ENCODE measurements around the gene ASIC4.

Gene ASIC4

DNA sequence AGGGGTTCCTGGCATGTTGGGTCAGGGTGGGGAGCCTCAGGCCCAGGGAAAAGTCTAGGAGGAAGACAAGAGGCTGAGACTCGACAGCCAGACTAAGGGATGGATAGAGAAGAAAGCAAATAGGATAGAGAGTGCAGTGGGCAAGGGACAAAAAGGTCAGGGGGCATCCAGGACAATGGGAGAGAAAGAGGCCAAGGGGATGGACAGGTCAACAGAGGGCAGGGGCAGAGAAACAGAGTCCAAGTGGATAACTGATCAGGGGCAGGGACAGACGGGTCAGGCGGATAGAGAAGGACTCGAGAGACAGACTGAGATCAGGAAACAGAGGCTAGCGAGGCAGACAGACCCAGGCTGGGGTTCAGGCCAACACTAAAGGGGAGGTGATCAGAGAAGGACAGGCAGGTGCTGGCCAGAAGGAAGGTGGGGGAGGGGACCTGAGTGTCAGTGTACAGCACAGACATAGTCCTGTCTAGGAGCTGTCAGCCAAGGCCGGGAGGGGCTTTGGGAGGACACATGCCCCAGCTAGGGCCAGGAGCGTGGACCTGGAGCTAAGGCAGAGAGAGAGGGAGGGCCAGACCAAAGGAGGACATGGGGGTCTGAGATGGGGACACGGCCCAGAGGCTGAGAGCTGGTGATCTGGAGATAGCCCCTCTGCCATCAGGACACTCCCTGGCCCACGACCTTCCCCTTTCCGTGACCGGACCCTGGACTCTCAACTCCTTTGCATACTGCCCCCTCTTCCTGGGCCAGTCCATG is 12.2 kb downstream of the ASIC4 start:
- TF ChIP-seq, protein P1, sequence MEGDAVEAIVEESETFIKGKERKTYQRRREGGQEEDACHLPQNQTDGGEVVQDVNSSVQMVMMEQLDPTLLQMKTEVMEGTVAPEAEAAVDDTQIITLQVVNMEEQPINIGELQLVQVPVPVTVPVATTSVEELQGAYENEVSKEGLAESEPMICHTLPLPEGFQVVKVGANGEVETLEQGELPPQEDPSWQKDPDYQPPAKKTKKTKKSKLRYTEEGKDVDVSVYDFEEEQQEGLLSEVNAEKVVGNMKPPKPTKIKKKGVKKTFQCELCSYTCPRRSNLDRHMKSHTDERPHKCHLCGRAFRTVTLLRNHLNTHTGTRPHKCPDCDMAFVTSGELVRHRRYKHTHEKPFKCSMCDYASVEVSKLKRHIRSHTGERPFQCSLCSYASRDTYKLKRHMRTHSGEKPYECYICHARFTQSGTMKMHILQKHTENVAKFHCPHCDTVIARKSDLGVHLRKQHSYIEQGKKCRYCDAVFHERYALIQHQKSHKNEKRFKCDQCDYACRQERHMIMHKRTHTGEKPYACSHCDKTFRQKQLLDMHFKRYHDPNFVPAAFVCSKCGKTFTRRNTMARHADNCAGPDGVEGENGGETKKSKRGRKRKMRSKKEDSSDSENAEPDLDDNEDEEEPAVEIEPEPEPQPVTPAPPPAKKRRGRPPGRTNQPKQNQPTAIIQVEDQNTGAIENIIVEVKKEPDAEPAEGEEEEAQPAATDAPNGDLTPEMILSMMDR (IDR thresholded peaks at IDR 0.05; ENCODE audit: low read depth, low read length): no peak
- H3K4me3 ChIP-seq (replicated peaks in 1 of 2; ENCODE audit: low read depth in 2 of 2, low read length in 2 of 2): no peak overlapping the region
- no peak for DNase-seq (ENCODE audit: low read depth in 2 of 2)

DNA sequence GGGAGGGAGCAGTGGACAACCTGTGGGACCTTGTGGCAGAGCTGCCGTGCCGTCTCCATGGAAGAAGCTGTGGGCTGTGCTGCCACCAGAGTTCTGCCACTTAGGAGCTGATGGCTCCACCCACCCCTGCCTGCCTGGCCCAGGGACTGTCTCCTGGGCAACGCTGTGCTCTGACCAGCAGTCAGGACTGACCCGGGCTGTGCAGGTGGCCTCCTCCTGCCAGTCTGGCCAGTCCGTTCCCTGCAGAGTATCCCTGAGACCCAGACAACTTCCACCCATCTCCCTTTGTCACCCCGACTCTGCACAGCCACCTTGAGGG is 12.8 kb downstream of the ASIC4 start:
- no peak for DNase-seq (ENCODE audit: low read depth in 2 of 2)
- H3K4me3 ChIP-seq (replicated peaks in 1 of 2; ENCODE audit: low read depth in 2 of 2, low read length in 2 of 2): no peak overlapping the region
- TF ChIP-seq, protein P1 (IDR thresholded peaks at IDR 0.05; ENCODE audit: low read depth, low read length): no peak

DNA sequence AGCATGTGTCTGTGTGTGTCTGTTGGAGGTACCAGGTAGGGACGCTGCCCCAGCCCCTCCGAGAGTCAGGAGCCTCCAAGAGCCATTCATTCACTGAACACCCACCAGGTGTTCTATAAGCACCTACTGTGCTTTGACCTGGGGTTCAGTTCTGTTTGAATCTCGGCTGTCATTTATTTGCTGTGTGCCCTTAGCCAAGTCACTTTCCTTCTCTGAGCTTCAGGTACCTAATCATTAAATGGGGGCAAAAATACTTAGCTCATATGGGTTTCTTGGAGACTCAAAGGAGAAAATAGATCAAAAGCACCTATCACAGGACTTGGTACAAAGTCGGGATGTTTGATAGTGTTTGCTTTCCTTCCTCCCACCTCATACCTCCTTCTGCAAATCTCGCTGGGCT is 13.2 kb downstream of the ASIC4 start:
- no peak for DNase-seq (ENCODE audit: low read depth in 2 of 2)
- H3K4me3 ChIP-seq (replicated peaks in 1 of 2; ENCODE audit: low read depth in 2 of 2, low read length in 2 of 2): no peak overlapping the region
- TF ChIP-seq, protein P1 (IDR thresholded peaks at IDR 0.05; ENCODE audit: low read depth, low read length): no peak

DNA sequence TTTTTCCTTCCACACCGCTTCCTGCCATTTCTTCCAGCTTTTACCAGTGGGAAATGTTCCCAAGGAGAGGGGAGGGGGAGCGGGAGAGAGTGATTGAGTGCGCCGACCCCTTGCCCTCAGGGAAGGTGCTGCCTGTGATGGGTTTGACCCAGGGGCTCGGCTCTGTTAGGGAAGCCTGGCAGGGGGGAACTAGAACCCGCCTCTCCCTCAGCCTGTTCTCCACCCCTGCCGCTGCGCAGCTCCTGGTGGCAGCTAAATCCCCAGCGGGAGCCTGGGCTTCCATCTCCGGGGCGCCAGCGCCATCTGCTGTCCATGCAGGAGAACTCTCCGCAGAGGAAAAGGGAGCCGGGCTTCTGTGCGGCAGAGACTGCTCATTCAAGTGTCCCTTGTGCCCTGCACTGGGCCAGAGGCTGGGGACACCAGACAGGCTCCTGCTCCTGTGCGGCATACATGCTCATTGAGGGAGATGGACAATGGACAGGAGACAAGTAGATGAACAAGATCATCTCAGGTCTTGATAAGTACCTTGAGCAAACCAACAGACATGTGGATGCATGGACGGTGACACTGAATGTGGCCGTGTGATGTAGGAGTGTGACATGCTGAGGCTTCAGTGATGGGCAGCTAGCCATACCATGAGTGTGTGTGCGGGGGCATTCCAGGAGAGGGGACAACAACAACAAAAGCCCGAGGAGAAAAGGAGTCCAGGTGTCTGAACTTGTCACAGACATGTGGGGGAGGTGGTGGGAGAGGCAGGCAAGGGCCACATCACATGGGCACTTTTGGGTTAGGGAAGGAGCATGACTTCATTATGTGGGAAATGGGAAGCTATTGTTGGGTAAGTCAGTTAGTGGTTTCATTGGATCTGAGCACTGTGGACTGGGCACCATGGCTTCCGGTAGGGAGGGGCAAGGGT is 16.0 kb downstream of the ASIC4 start:
- peak; percentile 84 to 88 for DNase-seq (ENCODE audit: low read depth in 2 of 2)
- H3K4me3 ChIP-seq (replicated peaks in 1 of 2; ENCODE audit: low read depth in 2 of 2, low read length in 2 of 2): peak overlapping the region in 1 of 2 donors; percentile 21
- TF ChIP-seq, protein P1 (IDR thresholded peaks at IDR 0.05; ENCODE audit: low read depth, low read length): peak; percentile 98

DNA sequence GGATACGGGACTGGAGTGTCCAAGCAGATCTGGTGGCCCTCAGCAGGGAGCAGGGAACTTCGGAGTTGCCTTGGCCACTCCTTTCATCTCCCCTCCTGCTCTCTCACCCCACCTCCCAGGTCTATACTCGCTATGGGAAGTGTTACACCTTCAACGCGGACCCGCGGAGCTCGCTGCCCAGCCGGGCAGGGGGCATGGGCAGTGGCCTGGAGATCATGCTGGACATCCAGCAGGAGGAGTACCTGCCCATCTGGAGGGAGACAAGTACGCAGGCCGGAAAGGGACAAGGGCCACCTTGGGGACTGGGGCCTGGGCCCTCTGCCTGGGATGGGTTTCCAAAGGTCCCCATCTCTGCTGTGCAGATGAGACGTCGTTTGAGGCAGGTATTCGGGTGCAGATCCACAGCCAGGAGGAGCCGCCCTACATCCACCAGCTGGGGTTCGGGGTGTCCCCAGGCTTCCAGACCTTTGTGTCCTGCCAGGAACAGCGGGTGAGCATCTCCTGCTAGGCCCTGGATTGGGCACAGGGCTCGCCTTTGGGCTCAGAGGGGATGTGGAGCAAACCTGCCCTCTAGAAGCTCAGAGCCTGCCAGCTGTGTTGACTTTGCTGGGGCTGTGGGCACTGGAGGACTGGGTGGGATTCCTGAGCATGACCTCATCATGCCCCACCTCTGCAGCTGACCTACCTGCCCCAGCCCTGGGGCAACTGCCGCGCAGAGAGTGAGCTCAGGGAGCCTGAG is 17.5 kb downstream of the ASIC4 start:
- no peak for DNase-seq (ENCODE audit: low read depth in 2 of 2)
- TF ChIP-seq, protein P1 (IDR thresholded peaks at IDR 0.05; ENCODE audit: low read depth, low read length): no peak
- H3K4me3 ChIP-seq (replicated peaks in 1 of 2; ENCODE audit: low read depth in 2 of 2, low read length in 2 of 2): no peak overlapping the region

DNA sequence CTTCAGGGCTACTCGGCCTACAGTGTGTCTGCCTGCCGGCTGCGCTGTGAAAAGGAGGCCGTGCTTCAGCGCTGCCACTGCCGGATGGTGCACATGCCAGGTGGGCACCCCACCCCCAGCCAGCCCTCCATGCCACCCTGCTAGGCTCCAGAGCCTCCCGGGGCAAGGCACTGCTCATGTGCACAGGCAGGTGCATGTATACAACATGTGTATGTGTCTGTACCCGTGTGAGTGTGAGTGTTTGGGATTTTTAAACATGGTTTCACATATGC is 18.0 kb downstream of the ASIC4 start:
- no peak for DNase-seq (ENCODE audit: low read depth in 2 of 2)
- TF ChIP-seq, protein P1 (IDR thresholded peaks at IDR 0.05; ENCODE audit: low read depth, low read length): no peak
- no peak overlapping the region for H3K4me3 ChIP-seq (replicated peaks in 1 of 2; ENCODE audit: low read depth in 2 of 2, low read length in 2 of 2)

All from cardiac fibroblast (primary cell).